HepG2 (cell line): Measurements from ENCODE around the gene MRPS17. TPM values are rescaled to one million over a fixed set of nuclear protein-coding genes. Genes with fewer than 3 reads are reported as not detected.

Experiments used
- CC2D1A ChIP-seq: sonication (generic); formaldehyde crosslinking; IDR thresholded peaks from 2 replicates; pipeline ENCODE4 v1.8.1; 2023; ENCODE audit warnings: mild to moderate bottlenecking, missing genetic modification reagents
- EEA1 ChIP-seq: sonication (generic); formaldehyde crosslinking; IDR thresholded peaks from 2 replicates; pipeline ENCODE4 v1.5.1; 2020; ENCODE audit warnings: mild to moderate bottlenecking, missing genetic modification reagents, borderline replicate concordance
- HIVEP1 ChIP-seq: sonication (generic); formaldehyde crosslinking; IDR thresholded peaks from 2 replicates; pipeline ENCODE4 v1.4.0; 2020; ENCODE audit warnings: mild to moderate bottlenecking, missing genetic modification reagents
- HNF4G ChIP-seq, 2 experiments: sonication (generic) in 1 of 2; formaldehyde crosslinking in 1 of 2; IDR thresholded peaks; 2 replicates each; pipeline versions ENCODE4 v1.4.0 to v1.6.1; 2011 to 2020; ENCODE audit warnings: borderline replicate concordance in 2 of 2, low read depth in 2 of 2, mild to moderate bottlenecking in 2 of 2, low read length in 1 of 2, missing genetic modification reagents in 1 of 2, moderate library complexity in 1 of 2
- PHF5A ChIP-seq: IDR thresholded peaks from one replicate; pipeline ENCODE4 v1.6.1; 2018; ENCODE audit warnings: low read depth, missing genetic modification reagents; ENCODE audit not compliant: unreplicated experiment
- ZNF230 ChIP-seq: sonication (generic); formaldehyde crosslinking; IDR thresholded peaks from 2 replicates; pipeline ENCODE4 v1.4.0; 2020; ENCODE audit warnings: mild to moderate bottlenecking, missing genetic modification reagents
- ZNF33B ChIP-seq: sonication (generic); formaldehyde crosslinking; IDR thresholded peaks from 2 replicates; pipeline ENCODE4 v1.5.1; 2020; ENCODE audit warnings: mild to moderate bottlenecking, missing genetic modification reagents
- ZNF343 ChIP-seq: sonication (generic); formaldehyde crosslinking; IDR thresholded peaks from 2 replicates; pipeline ENCODE4 v1.4.0; 2020; ENCODE audit warnings: mild to moderate bottlenecking, missing genetic modification reagents
- ZNF816 ChIP-seq: sonication (generic); formaldehyde crosslinking; IDR thresholded peaks from 2 replicates; pipeline ENCODE4 v1.8.0; 2022; ENCODE audit warnings: missing genetic modification reagents, mild to moderate bottlenecking, borderline replicate concordance
- polyA plus RNA-seq, 8 experiments: library from polyadenylated mRNA; depleted of rRNA in 3 of 8; stranded (reverse) in 7 of 8; unstranded in 1 of 8; fragments of >200 nt; fragmentation: Illumina TruSeq in 4 of 8; extraction: Trizol in 4 of 8; gene quantifications; 2 replicates each; pipeline versions ENCODE4 v1.2.1 to v1.2.3, GENCODE V29; 2011 to 2016; ENCODE audit warnings: low read depth in 4 of 8, missing spikeins in 1 of 8, mixed read lengths in 1 of 8; ENCODE audit not compliant: insufficient read depth in 1 of 8
- total RNA-seq, 5 experiments: library from RNA; depleted of rRNA; stranded (reverse); fragments of >200 nt; fragmentation: Illumina TruSeq; extraction: Trizol; gene quantifications; 2 replicates each; pipeline ENCODE4 v1.2.3, GENCODE V29; 2016; ENCODE audit warnings: low read depth in 1 of 5
- TF ChIP-seq, protein P1 (sequence below), 2 experiments: fragments of 450-650 bp in 1 of 2; sonication (generic) in 1 of 2; formaldehyde crosslinking in 1 of 2; IDR thresholded peaks; 2 replicates each; pipeline versions ENCODE4 v1.6.1 to v1.8.0; 2016 to 2022; ENCODE audit warnings: antibody characterized with exemption in 1 of 2, mild to moderate bottlenecking in 1 of 2, missing genetic modification reagents in 1 of 2
- TF ChIP-seq, protein P2 (sequence below): sonication (generic); formaldehyde crosslinking; IDR thresholded peaks from 2 replicates; pipeline ENCODE4 v1.5.0; 2020; ENCODE audit warnings: mild to moderate bottlenecking, missing genetic modification reagents
- TF ChIP-seq, protein P3 (sequence below): sonication (generic); formaldehyde crosslinking; IDR thresholded peaks from 2 replicates; pipeline ENCODE4 v1.4.0; 2020; ENCODE audit warnings: mild to moderate bottlenecking, missing genetic modification reagents
- TF ChIP-seq, protein P4 (sequence below): sonication (generic); formaldehyde crosslinking; conservative IDR thresholded peaks from 2 replicates; pipeline ENCODE4 v1.4.0; 2020; ENCODE audit warnings: missing genetic modification reagents
- TF ChIP-seq, protein P5 (sequence below): sonication (generic); formaldehyde crosslinking; IDR thresholded peaks from 2 replicates; pipeline ENCODE4 v1.8.1; 2023; ENCODE audit warnings: mild to moderate bottlenecking, missing genetic modification reagents

MRPS17 gene
- total and polyA plus RNA-seq, 2 of the 13 experiments (the other 11 are each of a cell fraction or from before 2014, with no cell fraction given), result 14.9 to 31.3 TPM

DNA sequence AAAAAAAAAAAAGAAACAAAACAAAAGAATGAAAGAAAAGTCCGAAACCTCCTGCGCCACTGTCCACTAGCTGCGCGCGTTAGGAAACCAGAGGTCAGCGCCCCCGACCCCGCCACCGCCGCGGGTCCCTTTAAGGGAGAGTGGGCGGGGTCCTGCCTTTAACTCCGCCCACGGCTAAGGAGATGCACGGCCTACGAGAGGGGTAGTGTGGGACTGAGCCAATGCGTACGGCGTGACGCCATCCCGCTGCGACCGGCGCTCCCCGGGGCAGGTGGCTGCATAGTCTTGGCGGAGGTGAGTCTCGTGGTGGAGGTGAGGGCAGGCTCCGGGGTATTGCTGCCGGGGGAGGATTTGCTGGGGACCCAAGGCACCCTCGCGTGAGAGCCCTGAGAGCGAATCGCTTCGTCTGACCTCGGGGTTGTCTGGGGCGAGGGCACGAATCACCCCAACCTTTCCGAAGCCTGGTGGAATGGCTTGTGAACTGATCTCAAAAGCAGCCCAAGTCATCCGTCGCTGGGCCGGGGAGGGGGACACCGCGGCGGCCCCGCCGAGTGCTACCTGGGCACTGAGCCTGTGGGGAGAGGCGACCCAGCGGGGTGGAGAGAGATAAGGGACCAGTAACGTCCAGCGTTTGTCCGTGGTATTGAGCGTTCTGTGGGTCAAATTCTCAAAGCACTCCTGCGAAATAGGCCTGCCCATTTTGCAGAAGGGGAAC is at the start of gene MRPS17 (continued):
- TF ChIP-seq, protein P1, sequence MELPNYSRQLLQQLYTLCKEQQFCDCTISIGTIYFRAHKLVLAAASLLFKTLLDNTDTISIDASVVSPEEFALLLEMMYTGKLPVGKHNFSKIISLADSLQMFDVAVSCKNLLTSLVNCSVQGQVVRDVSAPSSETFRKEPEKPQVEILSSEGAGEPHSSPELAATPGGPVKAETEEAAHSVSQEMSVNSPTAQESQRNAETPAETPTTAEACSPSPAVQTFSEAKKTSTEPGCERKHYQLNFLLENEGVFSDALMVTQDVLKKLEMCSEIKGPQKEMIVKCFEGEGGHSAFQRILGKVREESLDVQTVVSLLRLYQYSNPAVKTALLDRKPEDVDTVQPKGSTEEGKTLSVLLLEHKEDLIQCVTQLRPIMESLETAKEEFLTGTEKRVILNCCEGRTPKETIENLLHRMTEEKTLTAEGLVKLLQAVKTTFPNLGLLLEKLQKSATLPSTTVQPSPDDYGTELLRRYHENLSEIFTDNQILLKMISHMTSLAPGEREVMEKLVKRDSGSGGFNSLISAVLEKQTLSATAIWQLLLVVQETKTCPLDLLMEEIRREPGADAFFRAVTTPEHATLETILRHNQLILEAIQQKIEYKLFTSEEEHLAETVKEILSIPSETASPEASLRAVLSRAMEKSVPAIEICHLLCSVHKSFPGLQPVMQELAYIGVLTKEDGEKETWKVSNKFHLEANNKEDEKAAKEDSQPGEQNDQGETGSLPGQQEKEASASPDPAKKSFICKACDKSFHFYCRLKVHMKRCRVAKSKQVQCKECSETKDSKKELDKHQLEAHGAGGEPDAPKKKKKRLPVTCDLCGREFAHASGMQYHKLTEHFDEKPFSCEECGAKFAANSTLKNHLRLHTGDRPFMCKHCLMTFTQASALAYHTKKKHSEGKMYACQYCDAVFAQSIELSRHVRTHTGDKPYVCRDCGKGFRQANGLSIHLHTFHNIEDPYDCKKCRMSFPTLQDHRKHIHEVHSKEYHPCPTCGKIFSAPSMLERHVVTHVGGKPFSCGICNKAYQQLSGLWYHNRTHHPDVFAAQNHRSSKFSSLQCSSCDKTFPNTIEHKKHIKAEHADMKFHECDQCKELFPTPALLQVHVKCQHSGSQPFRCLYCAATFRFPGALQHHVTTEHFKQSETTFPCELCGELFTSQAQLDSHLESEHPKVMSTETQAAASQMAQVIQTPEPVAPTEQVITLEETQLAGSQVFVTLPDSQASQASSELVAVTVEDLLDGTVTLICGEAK (IDR thresholded peaks at IDR 0.05), result no peak
- TF ChIP-seq, protein P1 (CRISPR knock-in tag; IDR thresholded peaks at IDR 0.05), result peak; percentile 17; the same call in 1 of the 2 replicates
- TF ChIP-seq ZNF343 (CRISPR knock-in tag) (0 out of 2 replicates have a peak, but pooled peaks have one; percentile 46), ZNF816 (CRISPR knock-in tag) (no peak), ZNF33B (CRISPR knock-in tag) (0 out of 2 replicates have a peak, but pooled peaks have one; percentile 50), HIVEP1 (peak; percentile 77; the same call in 1 of the 2 replicates), CC2D1A (no peak), PHF5A (CRISPR knock-in tag) (peak; percentile 81), EEA1 (CRISPR knock-in tag) (no peak), HNF4G (IDR thresholded peaks at IDR 0.05; ENCODE audit: borderline replicate concordance, low read depth, low read length) (no peak), HNF4G (CRISPR knock-in tag; IDR thresholded peaks at IDR 0.05; ENCODE audit: borderline replicate concordance, low read depth) (no peak), ZNF230 (CRISPR knock-in tag) (peak; percentile 36; the same call in 1 of the 2 replicates)
- TF ChIP-seq, protein P2, sequence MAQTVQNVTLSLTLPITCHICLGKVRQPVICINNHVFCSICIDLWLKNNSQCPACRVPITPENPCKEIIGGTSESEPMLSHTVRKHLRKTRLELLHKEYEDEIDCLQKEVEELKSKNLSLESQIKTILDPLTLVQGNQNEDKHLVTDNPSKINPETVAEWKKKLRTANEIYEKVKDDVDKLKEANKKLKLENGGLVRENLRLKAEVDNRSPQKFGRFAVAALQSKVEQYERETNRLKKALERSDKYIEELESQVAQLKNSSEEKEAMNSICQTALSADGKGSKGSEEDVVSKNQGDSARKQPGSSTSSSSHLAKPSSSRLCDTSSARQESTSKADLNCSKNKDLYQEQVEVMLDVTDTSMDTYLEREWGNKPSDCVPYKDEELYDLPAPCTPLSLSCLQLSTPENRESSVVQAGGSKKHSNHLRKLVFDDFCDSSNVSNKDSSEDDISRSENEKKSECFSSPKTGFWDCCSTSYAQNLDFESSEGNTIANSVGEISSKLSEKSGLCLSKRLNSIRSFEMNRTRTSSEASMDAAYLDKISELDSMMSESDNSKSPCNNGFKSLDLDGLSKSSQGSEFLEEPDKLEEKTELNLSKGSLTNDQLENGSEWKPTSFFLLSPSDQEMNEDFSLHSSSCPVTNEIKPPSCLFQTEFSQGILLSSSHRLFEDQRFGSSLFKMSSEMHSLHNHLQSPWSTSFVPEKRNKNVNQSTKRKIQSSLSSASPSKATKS (CRISPR knock-in tag), result 0 out of 2 replicates have a peak, but pooled peaks have one; percentile 14
- TF ChIP-seq, protein P3, sequence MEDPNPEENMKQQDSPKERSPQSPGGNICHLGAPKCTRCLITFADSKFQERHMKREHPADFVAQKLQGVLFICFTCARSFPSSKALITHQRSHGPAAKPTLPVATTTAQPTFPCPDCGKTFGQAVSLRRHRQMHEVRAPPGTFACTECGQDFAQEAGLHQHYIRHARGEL (CRISPR knock-in tag), result no peak
- TF ChIP-seq, protein P4, sequence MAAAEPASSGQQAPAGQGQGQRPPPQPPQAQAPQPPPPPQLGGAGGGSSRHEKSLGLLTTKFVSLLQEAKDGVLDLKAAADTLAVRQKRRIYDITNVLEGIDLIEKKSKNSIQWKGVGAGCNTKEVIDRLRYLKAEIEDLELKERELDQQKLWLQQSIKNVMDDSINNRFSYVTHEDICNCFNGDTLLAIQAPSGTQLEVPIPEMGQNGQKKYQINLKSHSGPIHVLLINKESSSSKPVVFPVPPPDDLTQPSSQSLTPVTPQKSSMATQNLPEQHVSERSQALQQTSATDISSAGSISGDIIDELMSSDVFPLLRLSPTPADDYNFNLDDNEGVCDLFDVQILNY (CRISPR knock-in tag), result no peak
- TF ChIP-seq, protein P5, sequence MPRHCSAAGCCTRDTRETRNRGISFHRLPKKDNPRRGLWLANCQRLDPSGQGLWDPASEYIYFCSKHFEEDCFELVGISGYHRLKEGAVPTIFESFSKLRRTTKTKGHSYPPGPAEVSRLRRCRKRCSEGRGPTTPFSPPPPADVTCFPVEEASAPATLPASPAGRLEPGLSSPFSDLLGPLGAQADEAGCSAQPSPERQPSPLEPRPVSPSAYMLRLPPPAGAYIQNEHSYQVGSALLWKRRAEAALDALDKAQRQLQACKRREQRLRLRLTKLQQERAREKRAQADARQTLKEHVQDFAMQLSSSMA, result no peak
